ENCODE measurements around the gene PDILT. TPM values are rescaled to one million over a fixed set of nuclear protein-coding genes. Genes with fewer than 3 reads are reported as not detected.

PDILT gene
- total RNA-seq, 4 donors from 2014 or later = not detected

GRCh38 chr16:20327444-20328041, 77.0 kb downstream of the PDILT start, which contains the start of gene GP2:
Gene GP2 (minus strand): TSS chr16:20327513. CDS start chr16:20326431, 1,082 bp downstream.
- Histone ChIP-seq H3K4me1 (no peaks in the 10 kb centered on the region), H3K27me3 (no peaks in the 10 kb centered on the region), H3K4me3 (no peak within 1 kb of the TSS), H3K9me3 (no peaks in the 10 kb centered on the region), H3K27ac (no peak within 1 kb of the TSS), H3K36me3 (no peaks in the 10 kb centered on the region)
- TF ChIP-seq CTCF (IDR thresholded peaks at IDR 0.05) (no peak), POLR2A (IDR thresholded peaks at IDR 0.05) (no peak)
- intact Hi-C loops (cut with DNase I; ENCODE audit: low total_unique reads) = no loop called here
- DNase-seq = no peak

GRCh38 chr16:20326321-20326720, 78.2 kb downstream of the PDILT start:
- Histone ChIP-seq H3K4me1 (no peaks in the 10 kb centered on the region), H3K27me3 (no peaks in the 10 kb centered on the region), H3K9me3 (no peaks in the 10 kb centered on the region), H3K27ac (no peak overlapping the region), H3K36me3 (no peaks in the 10 kb centered on the region), H3K4me3 (no peak overlapping the region)
- no peak for DNase-seq
- no peak for TF ChIP-seq POLR2A (IDR thresholded peaks at IDR 0.05)
- no peak for TF ChIP-seq CTCF (IDR thresholded peaks at IDR 0.05)
- intact Hi-C loops (cut with DNase I; ENCODE audit: low total_unique reads) = no loop called here

GRCh38 chr16:20325005-20325404, 79.5 kb downstream of the PDILT start:
- Histone ChIP-seq H3K36me3 (no peaks in the 10 kb centered on the region), H3K27me3 (no peaks in the 10 kb centered on the region), H3K27ac (no peak overlapping the region), H3K9me3 (no peaks in the 10 kb centered on the region), H3K4me3 (no peak overlapping the region), H3K4me1 (no peaks in the 10 kb centered on the region)
- TF ChIP-seq POLR2A (IDR thresholded peaks at IDR 0.05) = no peak
- TF ChIP-seq CTCF (IDR thresholded peaks at IDR 0.05) = no peak
- intact Hi-C loops (cut with DNase I; ENCODE audit: low total_unique reads) = no loop called here
- no peak for DNase-seq

GRCh38 chr16:20323591-20324117, 80.9 kb downstream of the PDILT start:
- intact Hi-C loops (cut with DNase I; ENCODE audit: low total_unique reads) = no loop called here
- no peak for TF ChIP-seq CTCF (IDR thresholded peaks at IDR 0.05)
- no peak for TF ChIP-seq POLR2A (IDR thresholded peaks at IDR 0.05)
- Histone ChIP-seq H3K27ac (no peak overlapping the region), H3K9me3 (no peaks in the 10 kb centered on the region), H3K4me3 (no peak overlapping the region), H3K36me3 (no peaks in the 10 kb centered on the region), H3K4me1 (no peaks in the 10 kb centered on the region), H3K27me3 (no peaks in the 10 kb centered on the region)
- no peak for DNase-seq

GRCh38 chr16:20322696-20323095, 81.8 kb downstream of the PDILT start:
- no peaks in the 10 kb centered on the region for H3K9me3 ChIP-seq
- no peaks in the 10 kb centered on the region for H3K4me1 ChIP-seq
- H3K4me3 ChIP-seq = no peak overlapping the region
- H3K27ac ChIP-seq = no peak overlapping the region
- H3K27me3 ChIP-seq = no peaks in the 10 kb centered on the region
- intact Hi-C loops (cut with DNase I; ENCODE audit: low total_unique reads) = no loop called here
- DNase-seq = no peak
- no peak for TF ChIP-seq CTCF (IDR thresholded peaks at IDR 0.05)
- no peak for TF ChIP-seq POLR2A (IDR thresholded peaks at IDR 0.05)
- no peaks in the 10 kb centered on the region for H3K36me3 ChIP-seq

Measured in uterus (tissue), 4 donors.